RWPE1 (cell line): ENCODE data around the gene ZMYND8.

Experiments used
- CTCF ChIA-PET: fragments of 350-600 bp; sonication (Branson Sonifier 250); formaldehyde crosslinking; extraction: SDS; loops from one replicate; lab custom pipeline; 2021; lab: Yijun Ruan, JAX
- POLR2A ChIA-PET: fragments of 400-600 bp; formaldehyde crosslinking; extraction: SDS; loops from one replicate; lab custom pipeline; 2020; ENCODE audit warnings: antibody characterized with exemption; ENCODE audit not compliant: low non-redundant PET; lab: Yijun Ruan, JAX
- DNase-seq: peaks from one replicate; pipeline ENCODE4 v3.0.0; 2012; ENCODE audit warnings: low spot score
- H3K27ac ChIP-seq: fragments of 450-650 bp; 2 replicates; pipeline ENCODE4 v1.5.1; 2017
- CTCF ChIP-seq: fragments of 450-650 bp; conservative IDR thresholded peaks from 2 replicates; pipeline ENCODE4 v1.5.1; 2017; ENCODE audit warnings: low read depth, mild to moderate bottlenecking

The ZMYND8 gene

GRCh38 chr20:47233333-47234188, 122.9 kb downstream of the ZMYND8 start:
- DNase-seq = no peak
- ChIA-PET POLR2A (no interaction called here), CTCF (interaction anchor here (0.6 to 1.1 kb wide), 6 partner anchors 28 to 265 kb away, joined by 3 to 10 read pairs (median 3); no protein-coding TSS in a partner anchor)
- no peak for TF ChIP-seq CTCF
- peak overlapping the region; percentile 40 for H3K27ac ChIP-seq

DNA sequence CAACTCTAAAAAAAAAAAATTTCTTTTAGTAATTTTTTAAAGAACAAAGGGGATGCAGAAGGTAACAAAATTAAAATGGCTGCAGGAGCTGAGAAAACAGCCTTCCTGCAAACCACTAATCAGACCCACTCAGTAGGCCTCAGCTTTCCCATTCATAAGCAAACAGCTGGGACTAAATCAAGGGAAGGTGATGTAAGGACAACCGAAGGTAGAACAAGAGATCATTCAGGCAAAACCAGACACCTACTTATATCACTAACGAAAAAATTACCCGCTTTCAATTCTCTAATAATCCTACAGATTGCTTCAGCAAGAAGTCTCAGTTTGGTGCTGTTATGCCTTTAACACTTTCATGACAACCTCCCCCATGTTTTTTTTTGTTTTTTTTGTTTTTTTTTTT, 124.0 kb downstream of the ZMYND8 start:
- POLR2A ChIA-PET = no interaction called here
- CTCF ChIA-PET = interaction anchor here (0.5 to 1.0 kb wide), 6 partner anchors 86 to 475 kb away, joined by 3 to 10 read pairs (median 3); no protein-coding TSS in a partner anchor
- TF ChIP-seq CTCF = no peak
- DNase-seq = no peak
- peak overlapping the region; percentile 24 for H3K27ac ChIP-seq

- no peak for DNase-seq
- POLR2A ChIA-PET = no interaction called here
- no peak for TF ChIP-seq CTCF
- H3K27ac ChIP-seq = peak overlapping the region; percentile 22
- CTCF ChIA-PET = interaction anchor here (0.6 to 0.9 kb wide), 2 partner anchors 25 to 284 kb away, joined by 3 to 4 read pairs; no protein-coding TSS in a partner anchor
These were observed 125.0 kb downstream of the ZMYND8 start for GRCh38 chr20:47231382-47232039.

GRCh38 chr20:47230811-47231256, 125.7 kb downstream of the ZMYND8 start:
- DNase-seq = no peak
- TF ChIP-seq CTCF = no peak
- H3K27ac ChIP-seq = peak overlapping the region; percentile 10
- ChIA-PET CTCF (no interaction called here), POLR2A (no interaction called here)

DNA sequence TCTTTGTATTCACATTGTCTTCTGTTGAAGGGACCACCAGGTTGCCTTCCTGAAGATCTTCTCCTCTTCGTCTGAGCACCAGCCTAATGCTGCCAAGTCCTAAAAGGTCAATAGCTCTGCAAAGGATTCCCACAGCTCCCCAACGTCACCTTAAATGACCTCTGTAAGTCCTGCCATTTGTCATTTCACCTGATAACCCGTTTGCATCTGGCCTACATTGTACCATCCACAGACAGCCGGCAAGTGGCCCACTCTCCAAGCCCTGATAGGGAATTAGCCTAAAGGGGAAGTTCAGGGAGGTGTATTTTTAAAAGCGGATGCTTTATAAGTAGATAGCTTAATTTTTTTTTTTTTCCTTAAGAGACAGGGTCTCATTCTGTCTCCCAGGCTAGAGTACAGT, 127.8 kb downstream of the ZMYND8 start:
- H3K27ac ChIP-seq = no peak overlapping the region
- CTCF ChIA-PET = interaction anchor here (0.6 to 2.4 kb wide), 3 partner anchors 14 to 156 kb away, joined by 3 to 14 read pairs (median 5); no protein-coding TSS in a partner anchor

More for the DNA sequence above, 127.8 kb downstream of the ZMYND8 start:
- no peak for DNase-seq
- POLR2A ChIA-PET = interaction anchor here (0.8 kb wide), 1 partner anchor 7 kb away, joined by 5 read pairs; no protein-coding TSS in a partner anchor
- no peak for TF ChIP-seq CTCF
